Activated CD4-positive, alpha-beta T cell treated with anti-CD3 and anti-CD28 coated beads, Interleukin-2, amount 50 U/mL, for 1 hour (primary cell): Measurements from ENCODE around the gene C6orf89.
"Not testable (repeated sequence)": the region's sequence is repeated elsewhere in the genome, so short reads cannot be mapped to it uniquely, and the experiment has no call there.

Experiments
- DNase-seq: peaks from one replicate; pipeline ENCODE4 v3.0.0-alpha.2; 2020

Gene C6orf89

GRCh38 chr6:36925809-36926208 lies 40.1 kb downstream of the C6orf89 start:
- DNase-seq: no peak

- DNase-seq: no peak
These were observed 41.2 kb downstream of the C6orf89 start for GRCh38 chr6:36926708-36927513.

GRCh38 chr6:36927691-36928546 lies 42.2 kb downstream of the C6orf89 start:
- DNase-seq: no peak

GRCh38 chr6:36928547-36928918 lies 42.8 kb downstream of the C6orf89 start:
- DNase-seq: no peak

- no peak for DNase-seq
These were observed 43.4 kb downstream of the C6orf89 start for GRCh38 chr6:36929152-36929551.

GRCh38 chr6:36929607-36930006 lies 43.9 kb downstream of the C6orf89 start:
- DNase-seq: no peak

GRCh38 chr6:36930483-36930882 lies 44.7 kb downstream of the C6orf89 start:
- DNase-seq: no peak

- DNase-seq: no peak
These were observed 47.4 kb downstream of the C6orf89 start for GRCh38 chr6:36933102-36933501.

- DNase-seq: no peak
These were observed 47.8 kb downstream of the C6orf89 start for GRCh38 chr6:36933519-36933918.

- no peak for DNase-seq
These were observed 49.1 kb downstream of the C6orf89 start for GRCh38 chr6:36934901-36935300.

- no peak for DNase-seq
These were observed 51.1 kb downstream of the C6orf89 start for GRCh38 chr6:36936824-36937223.

- no peak for DNase-seq
These were observed 52.1 kb downstream of the C6orf89 start for GRCh38 chr6:36937896-36938295.

GRCh38 chr6:36938536-36938935 lies 52.8 kb downstream of the C6orf89 start:
- no peak for DNase-seq

GRCh38 chr6:36939005-36939404 lies 53.3 kb downstream of the C6orf89 start:
- not testable (repeated sequence) for DNase-seq

- DNase-seq: no peak
These were observed 54.3 kb downstream of the C6orf89 start for GRCh38 chr6:36940027-36940426.

GRCh38 chr6:36941561-36941960 lies 55.8 kb downstream of the C6orf89 start:
- DNase-seq: not testable (repeated sequence)

- not testable (repeated sequence) for DNase-seq
These were observed 56.6 kb downstream of the C6orf89 start for GRCh38 chr6:36942329-36942728.

GRCh38 chr6:36944650-36945049 lies 58.9 kb downstream of the C6orf89 start:
- no peak for DNase-seq

- no peak for DNase-seq
These were observed 59.5 kb downstream of the C6orf89 start for GRCh38 chr6:36945301-36945700.

- no peak for DNase-seq
These were observed 60.8 kb downstream of the C6orf89 start for GRCh38 chr6:36946526-36946925.

GRCh38 chr6:36947570-36948351 lies 62.0 kb downstream of the C6orf89 start:
- peak; percentile 41 for DNase-seq

GRCh38 chr6:36949076-36949475 lies 63.3 kb downstream of the C6orf89 start:
- DNase-seq: not testable (repeated sequence)

GRCh38 chr6:36949636-36950035 lies 63.9 kb downstream of the C6orf89 start:
- DNase-seq: no peak
